Panc1 (cell line): ENCODE measurements around the gene TNNT3. TPM values are rescaled to one million over a fixed set of nuclear protein-coding genes. Genes with fewer than 3 reads are reported as not detected.

Experiments used
- ATAC-seq: fragments of 200-7000 bp; cut with Tn5 transposase; 2 replicates; pipeline ENCODE4 v1.9.1; 2020; ENCODE audit warnings: mild to moderate bottlenecking, moderate library complexity
- BruUV-seq: library from RNA; stranded (reverse); fragments of 400-500 nt; replicated peaks from 2 replicates; lab custom pipeline; 2021; lab: Mats Ljungman, UMichigan
- CTCF ChIA-PET: fragments of 300-600 bp; sonication (Branson Sonifier 250); formaldehyde crosslinking; loops from one replicate; lab custom pipeline; 2022; ENCODE audit warnings: antibody characterized with exemption; lab: Charles Lee
- POLR2A ChIA-PET: fragments of 300-600 bp; sonication (Branson Sonifier 250); formaldehyde crosslinking; loops from one replicate; lab custom pipeline; 2022; ENCODE audit warnings: antibody characterized with exemption; lab: Charles Lee
- DNase-seq: peaks from one replicate; pipeline ENCODE4 v3.0.0-alpha.2; 2010; ENCODE audit warnings: low read depth, low spot score
- H3K27ac ChIP-seq: 2 replicates; pipeline ENCODE4 v1.5.1; 2011; ENCODE audit warnings: mild to moderate bottlenecking, low read length, inconsistent platforms
- H3K27me3 ChIP-seq: fragments of 200-500 bp; sonication (Bioruptor generic); 2 replicates; pipeline ENCODE4 v1.6.0; 2014; ENCODE audit warnings: low read length, inconsistent platforms; ENCODE audit not compliant: control insufficient read depth, insufficient read depth
- H3K36me3 ChIP-seq: fragments of 200-500 bp; sonication (Bioruptor generic); 2 replicates; pipeline ENCODE4 v1.5.1; 2014; ENCODE audit warnings: inconsistent platforms, mild to moderate bottlenecking, low read length, moderate library complexity; ENCODE audit not compliant: control insufficient read depth, insufficient read depth
- H3K4me1 ChIP-seq: 2 replicates; pipeline ENCODE4 v1.5.1; 2011; ENCODE audit warnings: inconsistent platforms, mild to moderate bottlenecking, low read length, moderate library complexity; ENCODE audit not compliant: control insufficient read depth, insufficient read depth
- H3K4me3 ChIP-seq, 2 experiments: 2 replicates each; pipeline ENCODE4 v1.5.1; 2011 to 2012; ENCODE audit warnings: low read depth in 2 of 2, low read length in 2 of 2, mild to moderate bottlenecking in 2 of 2, inconsistent platforms in 1 of 2, moderate library complexity in 1 of 2
- H3K9me3 ChIP-seq: fragments of 200-500 bp; sonication (Bioruptor generic); 2 replicates; pipeline ENCODE4 v1.5.1; 2014; ENCODE audit warnings: low read depth, mild to moderate bottlenecking, inconsistent platforms, low read length, moderate library complexity; ENCODE audit not compliant: control insufficient read depth, insufficient read depth
- CTCF ChIP-seq: fragments of 450-650 bp; IDR thresholded peaks from 2 replicates; pipeline ENCODE4 v1.5.1; 2017; ENCODE audit warnings: mild to moderate bottlenecking
- POLR2AphosphoS5 ChIP-seq: IDR thresholded peaks from 2 replicates; pipeline ENCODE4 v1.6.1; 2012; ENCODE audit warnings: mild to moderate bottlenecking, low read depth, low read length, moderate library complexity
- REST ChIP-seq, 2 experiments: IDR thresholded peaks; 2 replicates each; pipeline ENCODE4 v1.6.1; 2011 to 2012; ENCODE audit warnings: low read depth in 2 of 2, control low read depth in 1 of 2, low read length in 1 of 2, mild to moderate bottlenecking in 1 of 2, moderate library complexity in 1 of 2; ENCODE audit not compliant: insufficient read depth in 1 of 2
- SIN3A ChIP-seq: IDR thresholded peaks from 2 replicates; pipeline ENCODE4 v1.6.1; 2012; ENCODE audit warnings: low read depth, mild to moderate bottlenecking, low read length, moderate library complexity, borderline replicate concordance; ENCODE audit not compliant: insufficient read depth
- TCF7L2 ChIP-seq: IDR thresholded peaks from 2 replicates; pipeline ENCODE4 v1.6.1; 2011; ENCODE audit warnings: mild to moderate bottlenecking, low read depth, low read length, inconsistent platforms
- in situ Hi-C: cut with HindIII; loops from 2 replicates; pipeline ENCODE4 v1.10.0; 2016; ENCODE audit warnings: low sequenced_read_pairs, low pct_unique_long_range_greater_than_20kb
- intact Hi-C: fragments of 100-400 bp; cut with micrococcal nuclease; formaldehyde crosslinking; loops from one replicate; pipeline ENCODE4 v1.10.0; 2022; ENCODE audit not compliant: unreplicated experiment
- total RNA-seq: library from RNA; stranded (reverse); gene quantifications from one replicate; pipeline ENCODE4 v1.2.1, GENCODE V29; 2021; ENCODE audit not compliant: unreplicated experiment

TNNT3 gene
- total RNA-seq, 1 experiment from 2014 or later: 0.41 TPM

- BruUV-seq: no TSS peak
- CTCF ChIA-PET: interaction anchor here (0.6 to 0.8 kb wide), 4 partner anchors 15 to 191 kb away, joined by 3 to 12 read pairs (median 6); partner anchors contain the start of gene TNNT3
- no peak for DNase-seq
These were observed 27.7 kb upstream of the TNNT3 start, which contains the start of gene PRR33 for GRCh38 chr11:1891831-1892115. Gene PRR33 (minus strand): TSS chr11:1891895. CDS start chr11:1890584, 1,311 bp downstream.

GRCh38 chr11:1892116-1892515 lies 27.4 kb upstream of the TNNT3 start:
- Histone ChIP-seq H3K4me1 (no peaks in the 10 kb centered on the region), H3K4me3 (no peak overlapping the region), H3K36me3 (no peaks in the 10 kb centered on the region), H3K9me3 (no peaks in the 10 kb centered on the region), H3K27me3 (peaks cover 5% of the 10 kb centered on the region; the same call in 1 of the 2 replicates), H3K27ac (no peak overlapping the region)
- in situ Hi-C loops: no loop called here
- TF ChIP-seq CTCF (no peak), SIN3A (no peak), POLR2AphosphoS5 (no peak), REST (IDR thresholded peaks at IDR 0.05; ENCODE audit: insufficient read depth in 1 of 2, low read depth in 2 of 2, low read length in 1 of 2) (no peak), TCF7L2 (no peak)
- intact Hi-C loops: no loop called here
- BruUV-seq: no TSS peak
- DNase-seq: no peak
- POLR2A ChIA-PET: no interaction called here
- ATAC-seq: no peak
- CTCF ChIA-PET: interaction anchor here (0.6 to 0.8 kb wide), 5 partner anchors 16 to 192 kb away, joined by 3 to 12 read pairs (median 4); partner anchors contain the start of gene TNNT3

More at GRCh38 chr11:1891831-1892115, 27.7 kb upstream of the TNNT3 start, which contains the start of gene PRR33:
- Histone ChIP-seq H3K36me3 (no peaks in the 10 kb centered on the region), H3K4me1 (no peaks in the 10 kb centered on the region), H3K9me3 (no peaks in the 10 kb centered on the region), H3K27me3 (peaks cover 5% of the 10 kb centered on the region; the same call in 1 of the 2 replicates), H3K27ac (no peak within 1 kb of the TSS), H3K4me3 (no peak within 1 kb of the TSS)
- in situ Hi-C loops (no loop called here), intact Hi-C loops (no loop called here)
- TF ChIP-seq POLR2AphosphoS5: no peak
- TF ChIP-seq REST (IDR thresholded peaks at IDR 0.05; ENCODE audit: insufficient read depth in 1 of 2, low read depth in 2 of 2, low read length in 1 of 2): no peak
- no peak for TF ChIP-seq CTCF
- no peak for TF ChIP-seq SIN3A
- no peak for TF ChIP-seq TCF7L2
- POLR2A ChIA-PET: no interaction called here
- no peak for ATAC-seq
